PC-9 (cell line): Measurements from ENCODE around the gene ASTN2.

ENCODE experiments used
- CTCF ChIP-seq: fragments of 200-600 bp; sonication (generic); conservative IDR thresholded peaks from 2 replicates; pipeline ENCODE4 v1.6.1; 2017; ENCODE audit warnings: mixed run types, antibody characterized with exemption, mild to moderate bottlenecking, moderate library complexity
- EZH2 ChIP-seq: fragments of 200-600 bp; sonication (generic); IDR thresholded peaks from 2 replicates; pipeline ENCODE4 v1.8.0; 2017; ENCODE audit warnings: antibody characterized with exemption, low read depth

- TF ChIP-seq CTCF (no peak), EZH2 (no peak)
Measured at GRCh38 chr9:116653348-116654058, 761.4 kb downstream of the ASTN2 start.
